Testis (tissue), 3 donors: ENCODE data around the gene LLGL2. TPM values are rescaled to one million over a fixed set of nuclear protein-coding genes. Genes with fewer than 3 reads are reported as not detected.

ENCODE experiments used
- DNase-seq: peaks from one replicate; pipeline ENCODE4 v3.0.0-alpha.2; 2019
- H3K27ac ChIP-seq, 2 donors: fragments of 200-600 bp; sonication (generic); one replicate each; pipeline ENCODE4 v1.5.1; 2019
- H3K27me3 ChIP-seq: fragments of 200-600 bp; sonication (generic); one replicate; pipeline ENCODE4 v1.5.1; 2019
- H3K36me3 ChIP-seq: fragments of 200-600 bp; sonication (generic); one replicate; pipeline ENCODE4 v1.5.1; 2017; ENCODE audit warnings: low read depth; ENCODE audit errors: missing control alignments
- H3K4me1 ChIP-seq: fragments of 200-600 bp; sonication (generic); one replicate; pipeline ENCODE4 v1.5.1; 2019
- H3K4me3 ChIP-seq, 2 donors: fragments of 200-600 bp; sonication (generic); one replicate each; pipeline ENCODE4 v1.5.1; 2017 to 2019
- H3K9me3 ChIP-seq: fragments of 200-600 bp; sonication (generic); one replicate; pipeline ENCODE4 v1.5.1; 2017
- POLR2A ChIP-seq: fragments of 450-650 bp; IDR thresholded peaks from one replicate; pipeline ENCODE4 v1.6.1; 2017; ENCODE audit warnings: antibody characterized with exemption, mild to moderate bottlenecking, moderate library complexity
- WGBS, 2 donors: methylation state at CpG; one replicate each; pipeline ENCODE4 v1.1.5; 2018; 5-methylcytosine and 5-hydroxymethylcytosine counted together
- intact Hi-C: fragments of 100-400 bp; cut with DNase I; formaldehyde crosslinking; loops from one replicate; pipeline ENCODE4 v1.15.1; 2023; ENCODE audit warnings: low total_unique reads
- polyA plus RNA-seq: library from polyadenylated mRNA; stranded (reverse); fragments of 350-450 nt; fragmentation: Illumina TruSeq; extraction: RNeasy Lipid Tissue Mini Kit (QIAGEN cat#74804); gene quantifications from one replicate; pipeline ENCODE4 v1.2.3, GENCODE V29; 2014; ENCODE audit warnings: low read depth, low replicate concordance; ENCODE audit not compliant: insufficient read depth
- total RNA-seq, 2 donors: library from RNA; depleted of rRNA; stranded (reverse); fragments of >200 nt; gene quantifications; one replicate each; pipeline ENCODE4 v1.2.3, GENCODE V29; 2016
- TF ChIP-seq, protein P1 (sequence below), 3 experiments: fragments of 450-650 bp in 2 of 3; fragments of 200-600 bp in 1 of 3; sonication (generic) in 1 of 3; IDR thresholded peaks; one replicate each; pipeline ENCODE4 v1.5.1; 2016 to 2019; ENCODE audit warnings: antibody characterized with exemption in 3 of 3, mild to moderate bottlenecking in 2 of 3, moderate library complexity in 1 of 3

LLGL2 gene
- total and polyA plus RNA-seq, 3 donors from 2014 or later, result 20.6 to 34.3 (median 22.9) TPM

DNA sequence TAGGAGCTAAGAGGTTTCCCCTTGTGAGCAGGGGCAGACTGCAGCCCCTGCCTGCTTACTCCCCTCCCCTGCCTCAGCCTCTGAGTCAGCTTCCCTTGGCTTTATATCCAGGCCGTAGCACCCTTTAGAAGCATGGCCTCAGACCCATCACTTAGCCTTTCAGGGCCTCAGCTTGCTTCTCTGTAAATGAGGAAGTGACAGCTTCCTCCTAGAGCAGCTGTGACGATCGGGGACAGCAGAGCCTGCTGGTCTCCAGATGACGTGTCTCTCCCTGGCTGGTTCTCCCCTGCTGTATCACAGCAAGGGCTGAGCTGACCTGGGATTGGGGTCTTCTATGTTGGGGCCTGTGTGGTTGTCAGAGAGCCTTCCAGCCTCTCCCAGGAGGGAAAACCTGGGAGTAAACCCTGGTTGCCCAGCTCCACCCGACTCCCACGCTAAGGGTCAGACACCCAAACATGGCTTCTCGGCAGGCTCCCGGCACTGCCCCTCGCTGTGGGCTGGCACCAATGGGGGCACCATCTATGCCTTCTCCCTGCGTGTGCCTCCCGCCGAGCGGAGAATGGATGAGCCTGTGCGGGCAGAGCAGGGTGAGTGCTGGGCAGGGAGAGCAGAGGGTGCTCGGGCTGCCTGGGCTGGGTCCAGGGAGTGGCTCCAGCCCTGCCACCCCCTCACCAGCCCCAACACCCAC lies 45.8 kb downstream of the LLGL2 start:
- no peaks in the 10 kb centered on the region for H3K36me3 ChIP-seq
- no peak overlapping the region for H3K27ac ChIP-seq
- no peaks in the 10 kb centered on the region for H3K9me3 ChIP-seq
- no peak overlapping the region for H3K4me3 ChIP-seq
- H3K27me3 ChIP-seq, result no peaks in the 10 kb centered on the region
- peak; percentile 40 for DNase-seq
- intact Hi-C loops, result no loop called here
- TF ChIP-seq, protein P1, sequence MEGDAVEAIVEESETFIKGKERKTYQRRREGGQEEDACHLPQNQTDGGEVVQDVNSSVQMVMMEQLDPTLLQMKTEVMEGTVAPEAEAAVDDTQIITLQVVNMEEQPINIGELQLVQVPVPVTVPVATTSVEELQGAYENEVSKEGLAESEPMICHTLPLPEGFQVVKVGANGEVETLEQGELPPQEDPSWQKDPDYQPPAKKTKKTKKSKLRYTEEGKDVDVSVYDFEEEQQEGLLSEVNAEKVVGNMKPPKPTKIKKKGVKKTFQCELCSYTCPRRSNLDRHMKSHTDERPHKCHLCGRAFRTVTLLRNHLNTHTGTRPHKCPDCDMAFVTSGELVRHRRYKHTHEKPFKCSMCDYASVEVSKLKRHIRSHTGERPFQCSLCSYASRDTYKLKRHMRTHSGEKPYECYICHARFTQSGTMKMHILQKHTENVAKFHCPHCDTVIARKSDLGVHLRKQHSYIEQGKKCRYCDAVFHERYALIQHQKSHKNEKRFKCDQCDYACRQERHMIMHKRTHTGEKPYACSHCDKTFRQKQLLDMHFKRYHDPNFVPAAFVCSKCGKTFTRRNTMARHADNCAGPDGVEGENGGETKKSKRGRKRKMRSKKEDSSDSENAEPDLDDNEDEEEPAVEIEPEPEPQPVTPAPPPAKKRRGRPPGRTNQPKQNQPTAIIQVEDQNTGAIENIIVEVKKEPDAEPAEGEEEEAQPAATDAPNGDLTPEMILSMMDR (IDR thresholded peaks at IDR 0.05), result no peak
- TF ChIP-seq POLR2A, result no peak
- 75 to 89% methylated on average over 2 to 15 of the region's 15 CpGs for WGBS, 2 donors
- no peaks in the 10 kb centered on the region for H3K4me1 ChIP-seq

DNA sequence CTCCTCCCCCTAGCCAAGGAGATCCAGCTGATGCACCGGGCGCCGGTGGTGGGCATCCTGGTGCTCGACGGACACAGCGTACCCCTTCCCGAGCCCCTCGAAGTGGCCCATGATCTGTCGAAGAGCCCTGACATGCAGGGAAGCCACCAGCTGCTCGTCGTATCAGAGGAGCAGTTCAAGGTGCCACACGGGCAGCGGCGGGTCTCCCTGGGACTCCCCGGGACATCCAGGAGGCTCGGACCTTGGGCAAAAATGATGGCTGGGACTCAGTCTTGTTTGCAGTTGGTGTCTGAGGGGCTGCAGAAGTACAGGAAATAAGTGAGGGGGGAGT lies 46.4 kb downstream of the LLGL2 start:
- 94 to 98% methylated on average over 10 to 16 of the region's 16 CpGs for WGBS, 2 donors
- no peak for DNase-seq
- Histone ChIP-seq H3K4me1 (no peaks in the 10 kb centered on the region), H3K27ac (no peak overlapping the region), H3K4me3 (no peak overlapping the region), H3K36me3 (no peaks in the 10 kb centered on the region), H3K9me3 (no peaks in the 10 kb centered on the region), H3K27me3 (no peaks in the 10 kb centered on the region)
- intact Hi-C loops, result no loop called here
- TF ChIP-seq, protein P1 (IDR thresholded peaks at IDR 0.05), result no peak
- TF ChIP-seq POLR2A, result no peak

DNA sequence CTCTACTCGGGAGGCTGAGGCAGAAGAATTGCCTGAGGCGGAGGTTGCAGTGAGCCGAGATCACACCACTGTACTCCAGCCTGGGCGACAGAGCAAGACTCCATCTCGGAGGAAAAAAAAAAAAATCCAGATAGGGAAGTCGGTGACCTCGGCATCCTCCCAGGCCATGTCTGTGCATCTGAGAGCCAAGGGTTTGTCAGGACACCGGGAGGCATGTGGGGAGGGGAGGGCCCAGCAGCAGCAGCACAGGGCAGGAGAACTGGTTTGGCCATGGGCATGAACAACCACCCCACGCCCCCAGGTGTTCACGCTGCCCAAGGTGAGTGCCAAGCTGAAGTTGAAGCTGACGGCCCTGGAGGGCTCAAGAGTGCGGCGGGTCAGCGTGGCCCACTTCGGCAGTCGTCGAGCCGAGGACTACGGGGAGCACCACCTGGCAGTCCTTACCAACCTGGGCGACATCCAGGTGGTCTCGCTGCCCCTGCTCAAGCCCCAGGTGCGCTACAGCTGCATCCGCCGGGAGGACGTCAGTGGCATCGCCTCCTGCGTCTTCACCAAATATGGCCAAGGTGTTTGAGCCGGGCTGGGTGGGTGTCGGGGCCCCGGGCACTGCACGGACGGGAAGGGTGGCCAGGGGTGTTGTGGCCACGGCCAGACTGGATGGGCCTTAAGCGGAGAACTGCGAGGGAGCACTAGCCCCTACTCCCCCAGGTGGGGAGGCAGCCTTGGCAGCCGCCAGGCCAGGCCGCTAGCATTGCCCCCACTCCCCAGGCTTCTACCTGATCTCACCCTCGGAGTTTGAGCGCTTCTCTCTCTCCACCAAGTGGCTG lies 47.4 kb downstream of the LLGL2 start:
- intact Hi-C loops, result no loop called here
- no peak overlapping the region for H3K27ac ChIP-seq
- TF ChIP-seq, protein P1 (IDR thresholded peaks at IDR 0.05), result no peak
- TF ChIP-seq POLR2A, result no peak
- H3K4me1 ChIP-seq, result no peaks in the 10 kb centered on the region
- DNase-seq, result no peak
- no peaks in the 10 kb centered on the region for H3K9me3 ChIP-seq
- no peak overlapping the region for H3K4me3 ChIP-seq
- H3K27me3 ChIP-seq, result no peaks in the 10 kb centered on the region
- no peaks in the 10 kb centered on the region for H3K36me3 ChIP-seq
- 93 to 96% methylated on average over 12 to 39 of the region's 39 CpGs for WGBS, 2 donors

DNA sequence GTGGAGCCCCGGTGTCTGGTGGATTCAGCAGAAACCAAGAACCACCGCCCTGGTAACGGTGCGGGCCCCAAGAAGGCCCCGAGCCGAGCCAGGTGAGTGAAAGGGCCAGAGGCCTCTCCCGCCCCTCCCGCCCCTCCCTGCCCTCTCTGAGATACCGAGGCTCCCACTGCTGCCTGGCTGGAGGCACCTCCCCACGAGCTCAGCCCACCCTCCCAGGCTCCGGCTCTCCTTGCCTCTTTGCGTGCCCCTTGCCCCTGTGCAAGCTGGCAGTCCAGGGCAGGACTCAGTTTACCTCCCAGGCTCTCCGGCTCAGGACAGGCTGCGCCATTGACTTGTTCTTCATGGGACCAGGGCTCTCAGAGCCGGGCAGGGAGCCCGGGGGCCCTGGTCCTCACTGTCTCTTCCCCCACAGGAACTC lies 48.1 kb downstream of the LLGL2 start:
- H3K36me3 ChIP-seq, result no peaks in the 10 kb centered on the region

More for the DNA sequence above, 48.1 kb downstream of the LLGL2 start:
- intact Hi-C loops, result no loop called here
- H3K4me3 ChIP-seq, result no peak overlapping the region
- no peak for DNase-seq
- no peak for TF ChIP-seq POLR2A
- TF ChIP-seq, protein P1 (IDR thresholded peaks at IDR 0.05), result no peak
- no peaks in the 10 kb centered on the region for H3K9me3 ChIP-seq
- H3K27ac ChIP-seq, result no peak overlapping the region
- peaks cover 2% of the 10 kb centered on the region for H3K4me1 ChIP-seq
- no peaks in the 10 kb centered on the region for H3K27me3 ChIP-seq
- 94 to 95% methylated on average over 3 to 16 of the region's 16 CpGs for WGBS, 2 donors
